ENCODE measurements around the gene HSPA4.

GRCh38 chr5:133079048-133079447 is 27.2 kb downstream of the HSPA4 start:
- TF ChIP-seq CTCF (IDR thresholded peaks at IDR 0.05; ENCODE audit: borderline replicate concordance, extremely low read depth, low read length, poor library complexity, severe bottlenecking) = no peak
- TF ChIP-seq EZH2 (IDR thresholded peaks at IDR 0.05; ENCODE audit: borderline replicate concordance, low read depth, low read length, severe bottlenecking) = no peak
